NCI-H1105 (cell line): ENCODE data around the gene HS6ST1.

ENCODE experiments used
- DNase-seq: peaks from one replicate; lab custom pipeline; 2025; lab: John Stamatoyannopoulos, UW

Gene HS6ST1

GRCh38 chr2:128348701-128349100 is 30.0 kb upstream of the HS6ST1 start:
- no peak for DNase-seq

- DNase-seq = no peak
These were observed 29.3 kb upstream of the HS6ST1 start for GRCh38 chr2:128347701-128348539.

- no peak for DNase-seq
These were observed 28.5 kb upstream of the HS6ST1 start for GRCh38 chr2:128347171-128347558.

- DNase-seq = no peak
These were observed 27.9 kb upstream of the HS6ST1 start for GRCh38 chr2:128346291-128347170.

- no peak for DNase-seq
These were observed 26.9 kb upstream of the HS6ST1 start for GRCh38 chr2:128345436-128346165.

- no peak for DNase-seq
These were observed 25.4 kb upstream of the HS6ST1 start for GRCh38 chr2:128344101-128344500.

DNA sequence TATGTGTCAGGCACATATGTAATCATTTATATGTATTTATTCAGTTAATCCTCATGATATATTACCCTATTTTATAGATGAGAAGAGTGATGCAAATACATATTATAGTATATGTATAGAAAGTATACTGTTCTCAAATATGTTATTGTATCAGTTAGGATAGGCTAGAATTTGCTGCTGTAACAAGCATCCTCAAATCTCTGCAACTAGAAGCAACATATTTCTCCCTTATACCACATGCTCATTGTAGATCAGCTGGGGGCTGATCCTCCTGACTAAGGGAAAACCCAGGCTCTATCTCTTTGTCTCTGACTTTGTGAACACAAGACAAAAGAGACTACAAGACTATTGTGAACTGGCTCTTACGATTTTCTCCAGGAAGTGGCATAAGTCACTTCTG is 24.8 kb upstream of the HS6ST1 start:
- DNase-seq = no peak

DNA sequence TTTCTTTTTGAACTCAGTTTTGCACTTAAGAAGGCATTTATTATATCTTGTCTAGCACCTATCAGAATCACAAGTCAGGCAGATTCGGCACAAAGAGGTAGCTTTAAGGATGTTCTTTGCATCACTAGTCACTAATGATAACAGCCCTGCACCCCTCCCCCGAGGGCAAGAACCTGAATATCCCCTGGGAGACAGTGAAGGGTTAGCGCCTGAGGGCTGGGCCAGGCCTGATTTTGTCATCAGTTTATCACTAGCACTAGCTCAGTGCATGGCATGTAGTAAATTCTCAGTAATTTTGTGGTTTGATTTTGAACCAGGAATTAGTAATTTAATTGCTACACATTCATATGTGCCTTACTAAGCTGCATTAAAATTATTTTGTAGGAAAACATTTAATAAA is 23.9 kb upstream of the HS6ST1 start:
- no peak for DNase-seq

GRCh38 chr2:128341621-128342020 is 23.0 kb upstream of the HS6ST1 start:
- no peak for DNase-seq

GRCh38 chr2:128332091-128332634 is 13.5 kb upstream of the HS6ST1 start:
- no peak for DNase-seq

GRCh38 chr2:128330583-128330982 is 11.9 kb upstream of the HS6ST1 start:
- DNase-seq = no peak

GRCh38 chr2:128329607-128330006 is 10.9 kb upstream of the HS6ST1 start:
- DNase-seq = no peak

- no peak for DNase-seq
These were observed 8.7 kb upstream of the HS6ST1 start for GRCh38 chr2:128327180-128327964.

DNA sequence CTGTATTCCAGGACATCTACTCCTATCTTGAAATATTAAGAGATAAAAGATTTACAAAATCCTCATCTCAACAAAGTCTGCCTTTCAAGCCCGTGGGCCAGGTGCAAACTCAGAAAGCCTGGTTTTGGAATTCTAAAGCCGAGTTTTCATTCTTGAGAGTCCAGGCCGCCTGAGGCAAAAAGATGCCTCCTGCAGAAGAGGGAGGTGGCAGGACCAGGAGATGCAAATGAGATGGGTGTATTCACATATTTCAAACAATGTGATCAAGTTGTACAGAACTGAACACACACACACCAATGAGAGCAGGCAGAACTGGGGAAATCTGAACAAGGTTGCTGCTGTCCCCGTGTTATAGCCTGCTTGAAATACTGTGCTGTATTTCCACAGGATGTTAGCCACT is 7.7 kb upstream of the HS6ST1 start:
- no peak for DNase-seq

DNA sequence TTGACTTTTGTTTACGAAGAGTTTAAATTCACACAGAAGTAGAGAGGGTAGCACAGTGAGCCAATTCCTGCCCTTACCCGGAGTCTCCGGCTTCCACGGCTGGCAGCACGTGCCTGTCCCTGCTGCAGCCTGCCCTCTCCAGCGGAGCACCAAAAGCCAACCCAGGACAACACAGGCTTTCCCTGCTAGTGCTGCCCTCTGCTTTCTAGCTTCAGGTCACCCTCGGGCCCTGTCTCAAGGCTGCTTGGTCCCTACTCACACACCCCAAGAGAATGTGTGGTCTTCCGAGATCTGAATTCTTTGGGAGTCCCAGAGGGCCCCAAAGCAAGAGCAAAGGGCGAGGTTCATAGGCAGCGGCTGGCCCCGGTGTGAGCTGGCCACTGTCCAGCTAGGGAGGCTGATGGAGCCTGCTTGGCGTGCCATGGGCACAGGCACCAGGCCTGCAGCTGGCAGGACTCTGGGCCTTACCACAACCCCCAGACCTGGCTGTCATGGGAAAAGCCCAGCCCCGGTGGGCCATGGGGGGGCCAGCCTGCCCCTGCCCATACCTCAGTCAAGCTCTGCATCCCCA is 7.0 kb upstream of the HS6ST1 start:
- no peak for DNase-seq

DNA sequence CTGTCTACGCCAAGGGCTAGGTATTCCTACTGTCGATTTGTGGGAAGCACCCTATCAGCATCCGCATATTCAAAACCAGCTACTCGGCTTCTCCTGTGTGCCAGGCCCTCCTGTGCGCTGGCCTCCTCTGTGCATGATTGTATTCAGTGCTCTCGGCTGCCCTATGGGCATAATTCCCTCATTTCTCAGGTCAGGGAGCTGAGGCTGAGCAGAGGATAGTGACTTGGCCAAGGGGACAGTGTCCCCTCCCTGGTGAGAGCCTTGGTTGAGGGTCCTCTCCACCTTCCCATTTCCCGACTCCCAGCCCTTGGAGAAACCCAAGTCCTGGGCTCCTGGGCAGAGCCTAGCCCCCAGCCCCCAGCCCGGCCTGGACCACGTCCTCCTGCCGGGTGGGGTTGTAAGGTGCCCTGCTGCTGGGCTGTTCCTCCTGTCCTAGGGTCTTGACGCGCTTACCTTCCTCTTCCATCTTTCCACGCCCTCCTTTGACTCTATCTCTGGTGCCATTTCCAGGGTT is 6.3 kb upstream of the HS6ST1 start:
- no peak for DNase-seq

GRCh38 chr2:128324008-128324896 is 5.6 kb upstream of the HS6ST1 start:
- DNase-seq = no peak

DNA sequence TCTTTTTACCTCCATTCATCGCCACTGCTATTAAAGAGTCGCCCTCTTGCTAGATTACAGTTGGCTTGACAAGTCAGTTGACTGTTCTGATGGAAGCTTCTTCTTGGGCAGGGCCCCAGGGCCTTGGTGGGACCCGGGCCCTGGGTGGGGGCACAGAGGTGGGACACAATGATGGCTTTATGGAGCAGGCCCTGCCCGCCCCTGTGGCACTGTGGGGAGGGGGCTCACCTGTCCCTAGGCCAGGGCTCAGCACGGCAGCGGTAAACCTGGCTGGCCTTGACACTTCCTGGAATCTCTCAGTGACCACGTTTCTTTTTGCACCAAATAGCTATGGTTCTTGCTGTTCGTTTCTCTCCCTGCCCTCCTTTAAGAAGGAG is 4.9 kb upstream of the HS6ST1 start:
- no peak for DNase-seq

GRCh38 chr2:128322715-128323554 is 4.3 kb upstream of the HS6ST1 start:
- no peak for DNase-seq
